ENCODE data around the gene RPLP1.

DNA sequence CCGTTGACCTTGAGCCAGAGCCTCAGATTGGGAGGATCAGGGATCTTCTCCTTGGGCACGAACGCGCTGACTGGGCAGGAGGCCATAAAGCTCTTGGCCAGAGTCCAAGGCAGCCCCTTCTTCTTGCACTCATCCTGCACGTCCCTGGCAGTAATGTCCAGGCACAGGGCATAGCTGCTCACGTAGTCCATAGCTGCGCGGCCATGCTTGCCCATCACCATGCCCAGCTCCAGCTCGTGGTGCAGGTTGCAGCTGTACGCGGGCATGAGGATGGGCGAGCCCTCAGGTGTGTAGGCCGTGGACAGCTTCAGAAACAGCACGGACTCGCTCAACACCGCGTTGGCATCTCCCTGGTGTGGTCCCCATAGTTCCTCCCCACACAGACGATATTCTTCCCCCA lies 17.9 kb upstream of the RPLP1 start:
- TF ChIP-seq, protein P1, sequence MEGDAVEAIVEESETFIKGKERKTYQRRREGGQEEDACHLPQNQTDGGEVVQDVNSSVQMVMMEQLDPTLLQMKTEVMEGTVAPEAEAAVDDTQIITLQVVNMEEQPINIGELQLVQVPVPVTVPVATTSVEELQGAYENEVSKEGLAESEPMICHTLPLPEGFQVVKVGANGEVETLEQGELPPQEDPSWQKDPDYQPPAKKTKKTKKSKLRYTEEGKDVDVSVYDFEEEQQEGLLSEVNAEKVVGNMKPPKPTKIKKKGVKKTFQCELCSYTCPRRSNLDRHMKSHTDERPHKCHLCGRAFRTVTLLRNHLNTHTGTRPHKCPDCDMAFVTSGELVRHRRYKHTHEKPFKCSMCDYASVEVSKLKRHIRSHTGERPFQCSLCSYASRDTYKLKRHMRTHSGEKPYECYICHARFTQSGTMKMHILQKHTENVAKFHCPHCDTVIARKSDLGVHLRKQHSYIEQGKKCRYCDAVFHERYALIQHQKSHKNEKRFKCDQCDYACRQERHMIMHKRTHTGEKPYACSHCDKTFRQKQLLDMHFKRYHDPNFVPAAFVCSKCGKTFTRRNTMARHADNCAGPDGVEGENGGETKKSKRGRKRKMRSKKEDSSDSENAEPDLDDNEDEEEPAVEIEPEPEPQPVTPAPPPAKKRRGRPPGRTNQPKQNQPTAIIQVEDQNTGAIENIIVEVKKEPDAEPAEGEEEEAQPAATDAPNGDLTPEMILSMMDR (IDR thresholded peaks at IDR 0.05; ENCODE audit: low read depth, low read length) = no peak
- no peak for TF ChIP-seq MYC (IDR thresholded peaks at IDR 0.05; ENCODE audit: low read depth, low read length)

Data from NB4 (cell line).